ENCODE data around the gene PNMT.
A peak's percentile ranks its signal among the peaks of the same experiment; 100 is the strongest.

Gene PNMT

DNA sequence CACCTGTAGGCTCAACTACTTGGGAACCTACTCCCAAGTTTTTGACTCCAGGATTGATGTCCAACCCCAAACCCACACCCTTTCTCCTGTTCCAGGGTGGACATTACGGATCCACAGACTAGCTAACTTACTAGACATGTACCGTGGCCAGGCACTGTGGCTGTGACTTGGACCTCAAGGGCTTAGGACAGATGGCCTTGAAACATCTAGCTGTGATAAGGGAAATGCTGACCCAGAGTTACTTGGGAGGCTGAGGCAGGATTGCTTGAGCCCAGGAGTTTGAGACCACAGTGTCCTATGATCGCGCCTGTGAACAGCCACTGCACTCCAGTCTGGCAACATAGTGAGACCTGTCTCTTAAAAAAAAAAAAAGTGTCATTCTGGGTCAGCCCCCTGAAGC is 27.2 kb upstream of the PNMT start:
- ATAC-seq, result no peak
- Mint-ChIP-seq H3K4me1 (peaks cover 84% of the 10 kb centered on the region), H3K36me3 (no peaks in the 10 kb centered on the region), H3K27ac (no peak overlapping the region), H3K4me3 (no peak overlapping the region), H3K9me3 (no peaks in the 10 kb centered on the region), H3K27me3 (no peaks in the 10 kb centered on the region)

DNA sequence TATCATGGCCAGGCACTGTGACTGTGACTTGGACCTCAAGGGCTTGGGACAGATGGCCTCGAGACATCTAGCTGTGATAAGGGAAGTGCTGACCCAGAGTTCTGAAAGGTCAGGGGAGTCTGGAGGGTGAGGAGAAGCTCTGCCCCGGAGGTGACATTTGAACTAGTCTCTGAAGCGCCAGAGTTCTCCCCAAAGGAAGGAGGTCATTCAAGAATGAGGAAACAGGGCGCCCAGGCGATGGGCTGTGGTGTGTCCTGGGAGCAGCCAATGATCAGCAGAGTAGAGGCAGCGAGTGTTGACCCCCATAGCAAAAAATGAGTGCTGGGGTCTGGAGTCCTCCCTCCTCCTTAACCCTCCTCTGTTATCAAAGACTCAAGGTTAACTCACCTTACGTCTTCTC is 26.4 kb upstream of the PNMT start:
- peak overlapping the region; percentile 22 for H3K27ac Mint-ChIP-seq
- no peaks in the 10 kb centered on the region for H3K36me3 Mint-ChIP-seq
- H3K27me3 Mint-ChIP-seq, result no peaks in the 10 kb centered on the region
- peaks cover 78% of the 10 kb centered on the region for H3K4me1 Mint-ChIP-seq
- no peak for ATAC-seq
- no peak overlapping the region for H3K4me3 Mint-ChIP-seq
- no peaks in the 10 kb centered on the region for H3K9me3 Mint-ChIP-seq

DNA sequence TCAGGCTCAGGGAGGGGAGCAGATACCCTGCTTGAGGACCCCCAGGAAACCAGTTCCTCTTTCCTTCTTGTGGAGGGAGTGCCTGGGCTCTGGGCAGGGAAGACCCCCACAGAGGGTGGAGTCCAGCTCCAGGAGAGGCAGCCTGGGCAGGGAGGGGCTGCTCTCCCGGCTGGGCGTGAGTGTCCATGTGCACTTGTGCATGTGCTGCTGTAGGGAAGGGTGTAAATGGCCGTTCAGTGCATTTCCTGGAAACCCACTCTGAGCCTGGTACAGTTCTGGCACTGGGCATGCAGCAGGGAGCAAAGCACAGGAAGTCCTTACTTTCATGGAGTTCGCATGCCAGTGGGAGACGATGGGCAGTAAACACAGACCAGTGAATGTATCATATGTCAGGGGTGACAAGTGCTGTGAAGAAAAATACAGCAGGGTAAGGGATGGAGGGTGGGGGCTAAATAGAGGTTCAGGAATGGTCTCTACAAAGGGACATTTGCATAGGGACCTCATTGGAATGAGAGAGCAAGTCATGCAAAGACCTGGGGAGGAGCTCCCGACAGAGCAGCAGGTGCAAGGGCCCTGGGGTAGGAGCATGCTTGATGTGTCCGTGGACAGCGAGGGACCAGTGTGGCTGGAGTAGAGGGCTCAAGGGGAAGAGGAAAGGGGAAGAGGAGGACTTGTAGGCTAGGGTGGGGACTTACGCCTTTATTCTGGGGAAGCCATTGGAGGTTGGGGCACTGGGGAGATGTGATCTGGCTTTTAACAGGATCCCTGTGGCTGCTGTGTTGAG is 25.8 kb upstream of the PNMT start:
- ATAC-seq, result no peak
- Mint-ChIP-seq H3K36me3 (no peaks in the 10 kb centered on the region), H3K27me3 (no peaks in the 10 kb centered on the region), H3K4me3 (no peak overlapping the region), H3K9me3 (no peaks in the 10 kb centered on the region), H3K27ac (no peak overlapping the region), H3K4me1 (peaks cover 76% of the 10 kb centered on the region)

- no peak overlapping the region for H3K27ac Mint-ChIP-seq
- no peaks in the 10 kb centered on the region for H3K9me3 Mint-ChIP-seq
- H3K4me3 Mint-ChIP-seq, result no peak overlapping the region
- no peaks in the 10 kb centered on the region for H3K27me3 Mint-ChIP-seq
- no peaks in the 10 kb centered on the region for H3K36me3 Mint-ChIP-seq
- peaks cover 68% of the 10 kb centered on the region for H3K4me1 Mint-ChIP-seq
- ATAC-seq, result no peak
Measured at GRCh38 chr17:39643271-39643670, 25.0 kb upstream of the PNMT start.

GRCh38 chr17:39647256-39647655 is 21.0 kb upstream of the PNMT start:
- no peak for ATAC-seq
- Mint-ChIP-seq H3K36me3 (peaks cover 6% of the 10 kb centered on the region), H3K4me3 (no peak overlapping the region), H3K27ac (no peak overlapping the region), H3K27me3 (no peaks in the 10 kb centered on the region), H3K9me3 (no peaks in the 10 kb centered on the region), H3K4me1 (peaks cover 35% of the 10 kb centered on the region)

DNA sequence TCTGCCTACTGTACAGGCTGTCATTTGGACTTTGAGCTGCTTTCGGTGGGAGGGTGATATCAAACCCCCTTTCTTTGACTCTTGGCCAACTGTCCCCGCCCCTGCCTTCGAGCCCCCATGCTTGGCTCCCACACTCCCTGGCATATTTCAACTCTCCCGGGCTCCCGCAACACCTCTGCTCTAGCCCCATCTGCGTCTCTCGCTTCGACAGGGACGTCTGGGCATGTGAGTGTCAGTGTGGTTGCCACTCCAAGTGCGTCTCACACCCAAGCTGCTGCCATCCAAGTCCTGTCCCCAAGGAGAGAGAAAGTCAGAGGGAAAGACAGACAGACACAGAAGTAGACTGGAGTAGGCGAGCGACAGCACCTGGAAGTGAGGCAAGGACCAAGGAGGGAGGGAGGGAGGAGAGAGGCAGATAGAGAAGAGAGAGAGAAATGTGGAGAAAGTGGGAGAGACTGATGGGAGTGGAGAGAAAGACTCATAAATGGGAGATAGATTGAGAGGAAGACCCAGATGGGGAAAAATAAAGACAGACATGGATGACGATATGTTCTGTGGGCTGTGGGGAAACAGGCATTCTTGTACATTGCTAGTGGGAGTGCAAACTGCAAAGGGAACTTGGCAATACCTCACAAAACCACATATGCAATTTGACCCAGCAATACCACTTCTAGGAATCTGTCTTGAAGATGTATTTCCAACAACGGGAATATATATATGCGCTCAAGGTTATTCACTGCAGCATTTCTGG is 19.5 kb upstream of the PNMT start:
- no peak for ATAC-seq
- no peak overlapping the region for H3K27ac Mint-ChIP-seq

GRCh38 chr17:39650121-39650579 is 18.1 kb upstream of the PNMT start:
- Mint-ChIP-seq H3K27me3 (no peaks in the 10 kb centered on the region), H3K4me1 (peaks cover 17% of the 10 kb centered on the region), H3K36me3 (peaks cover 7% of the 10 kb centered on the region), H3K4me3 (no peak overlapping the region), H3K27ac (no peak overlapping the region), H3K9me3 (no peaks in the 10 kb centered on the region)
- ATAC-seq, result no peak

More for the DNA sequence above, 19.5 kb upstream of the PNMT start:
- Mint-ChIP-seq H3K4me1 (peaks cover 28% of the 10 kb centered on the region), H3K4me3 (no peak overlapping the region), H3K9me3 (no peaks in the 10 kb centered on the region), H3K36me3 (peaks cover 6% of the 10 kb centered on the region), H3K27me3 (no peaks in the 10 kb centered on the region)

GRCh38 chr17:39651923-39652586 is 16.2 kb upstream of the PNMT start:
- peaks cover 23% of the 10 kb centered on the region for H3K4me1 Mint-ChIP-seq
- H3K27ac Mint-ChIP-seq, result peak overlapping the region; percentile 1
- peaks cover 19% of the 10 kb centered on the region for H3K36me3 Mint-ChIP-seq
- no peaks in the 10 kb centered on the region for H3K27me3 Mint-ChIP-seq
- no peak overlapping the region for H3K4me3 Mint-ChIP-seq
- no peaks in the 10 kb centered on the region for H3K9me3 Mint-ChIP-seq
- ATAC-seq, result no peak

DNA sequence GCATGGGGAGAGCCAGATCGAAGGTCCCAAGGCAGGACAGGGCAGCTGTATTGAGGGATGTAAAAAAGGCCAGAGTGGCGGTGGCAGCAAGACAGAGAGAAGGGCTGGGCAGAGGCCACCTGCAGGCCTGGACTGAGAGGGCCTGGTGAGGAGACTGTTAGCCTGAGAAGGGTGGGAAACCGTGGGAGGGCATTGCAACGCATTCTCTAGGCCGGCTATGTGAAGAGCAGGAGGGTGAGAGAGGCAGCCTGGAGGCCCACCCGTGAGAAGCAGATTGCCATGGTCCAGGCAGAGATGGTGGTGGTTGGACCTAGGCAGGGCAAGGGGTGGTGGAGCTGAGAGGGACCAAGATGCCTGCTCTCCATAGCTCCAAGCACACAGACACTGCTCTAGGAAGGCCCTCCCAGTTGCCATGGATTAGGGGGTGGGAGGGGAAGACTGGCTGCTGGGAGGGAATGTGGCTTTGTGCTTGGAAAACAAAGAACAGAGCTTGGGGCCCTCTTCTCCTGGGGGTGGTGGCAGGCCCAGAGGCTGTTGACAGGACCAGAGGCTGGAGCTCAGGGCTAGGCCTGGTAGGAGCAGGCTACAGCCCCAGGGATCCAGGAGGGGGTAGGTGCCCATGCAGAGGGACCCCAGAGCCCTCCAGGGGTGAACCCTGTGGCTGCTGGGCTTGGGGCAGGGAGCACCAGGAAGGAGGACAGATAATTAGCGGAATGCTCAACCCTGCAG is 15.5 kb upstream of the PNMT start:
- no peaks in the 10 kb centered on the region for H3K27me3 Mint-ChIP-seq
- H3K27ac Mint-ChIP-seq, result peak overlapping the region; percentile 1
- ATAC-seq, result no peak
- H3K9me3 Mint-ChIP-seq, result no peaks in the 10 kb centered on the region
- H3K4me1 Mint-ChIP-seq, result peaks cover 23% of the 10 kb centered on the region
- H3K4me3 Mint-ChIP-seq, result no peak overlapping the region
- peaks cover 20% of the 10 kb centered on the region for H3K36me3 Mint-ChIP-seq

DNA sequence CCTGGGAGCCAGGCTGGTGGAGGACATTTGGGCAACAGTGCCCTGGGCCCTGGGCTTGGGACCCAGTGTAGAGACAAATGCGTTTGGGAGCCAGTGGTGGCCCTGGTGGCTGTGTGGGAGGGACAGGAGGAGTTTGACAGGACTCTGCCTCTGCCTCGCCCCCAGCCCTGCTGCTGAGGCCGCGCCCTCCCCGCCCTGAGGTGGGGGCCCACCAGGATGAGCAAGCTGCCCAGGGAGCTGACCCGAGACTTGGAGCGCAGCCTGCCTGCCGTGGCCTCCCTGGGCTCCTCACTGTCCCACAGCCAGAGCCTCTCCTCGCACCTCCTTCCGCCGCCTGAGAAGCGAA is 15.0 kb upstream of the PNMT start:
- H3K36me3 Mint-ChIP-seq, result peaks cover 25% of the 10 kb centered on the region
- peaks cover 26% of the 10 kb centered on the region for H3K4me1 Mint-ChIP-seq
- no peak for ATAC-seq
- H3K4me3 Mint-ChIP-seq, result no peak overlapping the region
- H3K27me3 Mint-ChIP-seq, result no peaks in the 10 kb centered on the region
- H3K9me3 Mint-ChIP-seq, result no peaks in the 10 kb centered on the region
- no peak overlapping the region for H3K27ac Mint-ChIP-seq

DNA sequence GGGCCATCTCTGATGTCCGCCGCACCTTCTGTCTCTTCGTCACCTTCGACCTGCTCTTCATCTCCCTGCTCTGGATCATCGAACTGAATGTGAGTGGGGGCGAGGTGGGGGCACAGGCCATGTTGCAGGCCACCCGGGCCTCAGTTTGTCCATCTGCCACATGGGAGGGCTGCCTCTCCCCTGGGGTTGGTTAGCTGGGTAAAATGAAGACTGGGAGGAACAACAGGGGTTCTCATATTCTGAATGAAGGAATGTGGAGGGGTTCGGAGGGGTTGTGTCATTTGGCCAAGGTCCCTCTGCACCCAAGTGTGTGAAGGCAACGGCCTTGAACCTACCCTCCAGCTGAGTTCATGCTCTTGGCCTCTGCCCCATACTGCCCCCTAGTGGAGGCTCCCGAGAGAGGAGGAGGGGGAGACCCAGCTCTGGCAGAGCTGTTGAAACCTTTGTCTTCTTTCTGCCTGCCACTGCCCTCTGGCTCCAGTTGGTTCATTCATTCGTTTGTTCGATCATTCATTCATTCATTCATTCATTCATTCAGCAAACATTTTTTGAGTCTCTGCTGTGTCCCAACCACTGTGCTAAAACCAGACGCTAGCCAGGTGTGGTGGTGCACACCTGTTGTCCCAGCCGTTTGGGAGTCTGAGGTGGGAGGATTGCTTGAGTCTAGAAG is 14.5 kb upstream of the PNMT start:
- H3K4me3 Mint-ChIP-seq, result no peak overlapping the region
- H3K27me3 Mint-ChIP-seq, result no peaks in the 10 kb centered on the region
- H3K9me3 Mint-ChIP-seq, result no peaks in the 10 kb centered on the region
- peak; percentile 54 for ATAC-seq
- H3K36me3 Mint-ChIP-seq, result peaks cover 31% of the 10 kb centered on the region
- H3K4me1 Mint-ChIP-seq, result peaks cover 31% of the 10 kb centered on the region
- H3K27ac Mint-ChIP-seq, result no peak overlapping the region

DNA sequence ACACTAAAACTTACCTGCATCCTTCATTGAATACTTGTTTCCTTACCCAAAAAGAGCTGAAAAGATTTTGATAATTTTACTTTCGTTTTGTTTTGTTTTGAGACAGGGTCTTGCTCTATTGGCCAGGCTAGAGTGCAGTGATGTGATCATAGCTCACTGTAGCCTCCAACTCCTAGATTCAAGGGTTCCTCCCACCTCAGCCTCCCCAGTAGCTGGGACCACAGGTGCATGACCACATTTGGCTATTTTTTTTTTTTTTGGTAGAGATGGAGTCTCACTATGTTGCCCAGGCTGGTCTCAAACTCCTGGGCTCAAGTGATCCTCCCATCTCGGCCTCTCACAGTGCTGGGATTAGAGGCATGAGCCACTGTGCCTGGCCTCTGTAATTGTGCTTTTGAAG is 13.1 kb upstream of the PNMT start:
- Mint-ChIP-seq H3K27me3 (no peaks in the 10 kb centered on the region), H3K27ac (no peak overlapping the region), H3K4me1 (peaks cover 44% of the 10 kb centered on the region), H3K4me3 (no peak overlapping the region), H3K9me3 (no peaks in the 10 kb centered on the region), H3K36me3 (peaks cover 34% of the 10 kb centered on the region)
- ATAC-seq, result no peak

GRCh38 chr17:39658346-39658745 is 9.9 kb upstream of the PNMT start:
- H3K9me3 Mint-ChIP-seq, result no peaks in the 10 kb centered on the region
- H3K27ac Mint-ChIP-seq, result peak overlapping the region; percentile 70
- peaks cover 51% of the 10 kb centered on the region for H3K36me3 Mint-ChIP-seq
- H3K4me1 Mint-ChIP-seq, result peaks cover 34% of the 10 kb centered on the region
- no peak for ATAC-seq
- H3K4me3 Mint-ChIP-seq, result no peak overlapping the region
- H3K27me3 Mint-ChIP-seq, result no peaks in the 10 kb centered on the region

- H3K4me3 Mint-ChIP-seq, result no peak overlapping the region
- no peaks in the 10 kb centered on the region for H3K27me3 Mint-ChIP-seq
- H3K27ac Mint-ChIP-seq, result peak overlapping the region; percentile 70
- peaks cover 51% of the 10 kb centered on the region for H3K36me3 Mint-ChIP-seq
- no peak for ATAC-seq
- peaks cover 31% of the 10 kb centered on the region for H3K4me1 Mint-ChIP-seq
- no peaks in the 10 kb centered on the region for H3K9me3 Mint-ChIP-seq
Measured at GRCh38 chr17:39658760-39659159, 9.5 kb upstream of the PNMT start.

Measured in stimulated activated memory B cell treated with anti-CD40 and anti-IgM and Interleukin-4, amounts not matched to agents 10 μg/mL and 1 μg/mL and 100 μg/mL, for 72 hours (primary cell).